NCI-H345 treated with DMSO at 0.1 percent for 48 hours (cell line): ENCODE results near the gene ACSF2.

Source experiments
- DNase-seq: peaks from one replicate; lab custom pipeline; 2025; ENCODE audit not compliant: unreplicated experiment; lab: John Stamatoyannopoulos, UW

ACSF2 gene

DNA sequence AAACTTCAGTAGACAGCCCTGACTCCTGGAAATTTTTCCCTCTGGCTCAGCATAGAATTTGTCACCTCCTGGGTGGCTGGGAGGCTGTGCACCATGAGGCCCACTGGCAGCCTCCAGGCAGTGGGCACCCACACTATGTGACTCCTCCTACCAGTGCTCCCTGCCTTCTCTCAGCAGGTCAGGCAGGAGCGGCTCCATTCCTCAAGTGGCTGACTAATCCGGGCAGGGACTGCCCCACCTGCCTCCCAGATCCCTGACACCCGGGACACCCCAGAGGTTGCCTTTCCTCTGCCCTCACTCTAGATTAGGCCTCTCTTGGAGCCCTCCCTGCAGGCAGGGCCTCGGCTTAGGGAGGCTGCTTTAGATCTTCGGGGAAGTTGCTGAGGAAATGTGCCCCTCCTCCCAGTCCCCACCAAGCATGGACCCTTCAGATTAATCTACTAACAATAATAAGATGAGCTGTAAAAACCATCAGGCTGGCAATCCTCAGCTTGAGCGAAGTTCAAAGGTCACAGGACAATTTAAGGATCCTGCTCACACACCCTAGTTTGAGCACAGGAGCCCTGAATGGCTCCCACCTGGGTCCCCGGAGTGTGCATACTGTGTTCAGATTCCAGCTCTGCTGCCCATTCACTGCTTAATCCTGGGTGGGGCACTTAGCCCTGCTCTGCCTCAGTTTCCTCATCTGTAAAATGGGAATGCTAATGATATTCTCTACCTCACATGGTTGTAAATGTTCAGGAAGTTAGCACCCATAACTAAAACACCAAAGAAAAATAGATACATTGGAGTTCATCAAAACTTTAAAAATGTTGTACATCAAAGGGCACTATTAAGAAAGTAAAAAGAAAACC lies 72.2 kb downstream of the ACSF2 start:
- no peak for DNase-seq

DNA sequence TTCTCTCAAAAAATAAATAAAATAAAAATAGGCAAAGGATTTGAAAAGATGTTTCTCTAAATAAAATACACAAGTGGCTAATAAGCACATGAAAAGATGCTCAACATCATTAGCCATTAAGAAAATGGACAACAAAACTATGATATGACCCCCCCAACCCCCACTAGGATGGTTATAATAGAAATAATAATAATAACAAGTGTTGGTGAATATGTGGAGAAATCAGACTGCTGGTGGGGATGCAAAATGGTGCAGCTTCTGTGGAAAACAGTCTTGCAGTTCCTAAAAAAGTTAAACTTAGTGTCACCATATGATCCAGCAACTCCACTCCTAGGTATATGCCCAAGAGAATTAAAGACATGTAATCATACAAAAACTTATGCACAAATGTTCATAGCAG lies 73.3 kb downstream of the ACSF2 start:
- DNase-seq = no peak

DNA sequence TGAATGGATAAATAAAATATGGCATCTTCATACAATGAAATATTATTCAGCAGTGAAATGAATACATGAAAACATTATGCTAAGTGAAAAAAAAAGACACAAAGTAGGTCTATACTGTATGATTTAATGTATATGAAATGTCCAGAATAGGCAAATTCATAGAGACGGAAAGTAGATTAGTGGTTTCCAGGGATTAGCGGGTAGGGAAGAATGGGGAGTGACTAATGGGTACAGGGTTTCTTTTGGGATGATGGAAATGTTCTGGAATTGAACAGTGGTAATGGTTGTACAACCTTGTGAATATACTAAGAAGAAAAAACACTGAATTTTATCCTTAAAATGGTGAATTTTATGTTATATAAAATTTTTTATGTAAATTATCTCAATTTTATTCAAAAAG lies 73.7 kb downstream of the ACSF2 start:
- no peak for DNase-seq

GRCh38 chr17:50501054-50501453 lies 75.0 kb downstream of the ACSF2 start:
- DNase-seq = no peak

- no peak for DNase-seq
Measured at GRCh38 chr17:50502301-50502990, 76.4 kb downstream of the ACSF2 start.

GRCh38 chr17:50505591-50506130 lies 79.6 kb downstream of the ACSF2 start:
- no peak for DNase-seq

GRCh38 chr17:50506298-50506697 lies 80.3 kb downstream of the ACSF2 start:
- no peak for DNase-seq

DNA sequence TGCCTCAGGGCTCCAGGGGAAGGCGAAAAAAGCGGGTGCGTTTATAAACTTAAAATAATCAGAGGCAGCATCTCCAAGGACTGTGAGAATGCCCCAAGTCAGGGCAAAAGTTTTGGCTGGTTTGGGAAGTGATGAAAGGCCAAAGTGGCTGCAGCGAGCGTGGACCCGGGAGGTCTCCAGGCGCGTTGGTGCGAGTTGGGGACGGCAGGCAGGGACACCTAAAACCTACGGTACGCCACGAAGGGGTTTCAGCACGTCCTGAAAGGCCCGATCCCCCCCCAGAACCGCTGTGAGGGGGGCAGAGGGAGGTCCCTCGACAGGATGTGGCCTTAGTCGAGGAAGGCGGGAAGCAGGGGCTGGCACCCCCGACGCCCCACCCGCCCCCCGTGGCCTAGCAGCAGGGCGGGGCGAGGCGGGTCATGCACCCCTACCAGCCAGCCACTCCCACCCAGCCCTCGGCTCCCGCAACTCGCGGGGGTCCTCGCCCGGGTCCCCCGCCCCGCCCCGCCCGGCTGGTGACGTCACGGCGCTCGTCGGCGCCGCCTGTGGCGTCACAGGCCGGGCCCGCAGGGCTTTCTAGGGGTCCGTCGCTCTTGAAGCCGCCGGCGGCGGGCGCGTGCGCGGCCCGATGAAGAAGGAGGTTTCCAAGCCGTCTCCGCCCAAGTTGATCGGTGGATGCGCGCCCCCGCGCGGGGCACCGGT lies 82.0 kb downstream of the ACSF2 start, which contains the start of gene MYCBPAP:
MYCBPAP (plus strand) TSS at position 569 of the 702 bp plus-strand sequence. CDS start 236 bp downstream, outside the sequence.
- no peak for DNase-seq

GRCh38 chr17:50508573-50509460 lies 82.8 kb downstream of the ACSF2 start:
- DNase-seq = no peak

DNA sequence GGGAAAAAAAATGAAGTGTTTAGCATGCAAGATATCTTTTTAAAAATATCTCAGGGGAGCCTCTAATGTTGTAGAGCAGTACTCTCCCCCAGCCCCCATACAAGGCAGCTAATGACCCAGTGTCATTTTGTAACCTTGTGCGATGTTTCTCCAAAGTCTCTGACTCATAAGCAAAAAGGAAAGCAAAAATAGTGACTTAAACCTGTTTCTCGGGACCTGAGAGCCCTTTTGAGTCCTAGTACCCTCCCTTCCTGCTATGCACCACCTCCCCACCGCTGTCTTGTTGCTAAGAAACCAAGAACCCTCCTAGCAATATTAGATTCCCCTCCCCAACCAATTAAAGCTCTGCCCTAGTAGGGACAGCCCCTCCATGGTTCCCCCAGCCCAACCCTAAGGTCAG lies 85.0 kb downstream of the ACSF2 start:
- no peak for DNase-seq

DNA sequence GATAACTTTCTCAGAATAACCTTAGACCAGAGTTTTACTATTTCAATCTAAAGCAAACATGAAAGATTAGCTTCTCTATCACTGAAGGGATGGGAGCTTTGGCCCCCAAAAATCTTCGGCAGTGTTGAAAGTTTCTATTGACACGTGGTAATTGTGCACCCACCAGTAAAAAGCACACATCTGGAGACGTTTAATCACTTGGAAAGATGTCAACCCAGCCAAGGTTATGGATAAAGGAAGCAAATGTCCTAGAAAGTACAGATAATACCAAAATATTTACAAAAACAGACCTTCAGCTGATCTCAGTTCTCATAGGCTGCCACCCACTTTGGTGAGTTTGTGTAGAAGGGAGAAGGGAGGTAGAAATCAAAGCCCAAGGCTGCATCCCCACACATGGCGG lies 87.5 kb downstream of the ACSF2 start:
- no peak for DNase-seq

- DNase-seq = no peak
Measured at GRCh38 chr17:50514388-50514787, 88.4 kb downstream of the ACSF2 start.

DNA sequence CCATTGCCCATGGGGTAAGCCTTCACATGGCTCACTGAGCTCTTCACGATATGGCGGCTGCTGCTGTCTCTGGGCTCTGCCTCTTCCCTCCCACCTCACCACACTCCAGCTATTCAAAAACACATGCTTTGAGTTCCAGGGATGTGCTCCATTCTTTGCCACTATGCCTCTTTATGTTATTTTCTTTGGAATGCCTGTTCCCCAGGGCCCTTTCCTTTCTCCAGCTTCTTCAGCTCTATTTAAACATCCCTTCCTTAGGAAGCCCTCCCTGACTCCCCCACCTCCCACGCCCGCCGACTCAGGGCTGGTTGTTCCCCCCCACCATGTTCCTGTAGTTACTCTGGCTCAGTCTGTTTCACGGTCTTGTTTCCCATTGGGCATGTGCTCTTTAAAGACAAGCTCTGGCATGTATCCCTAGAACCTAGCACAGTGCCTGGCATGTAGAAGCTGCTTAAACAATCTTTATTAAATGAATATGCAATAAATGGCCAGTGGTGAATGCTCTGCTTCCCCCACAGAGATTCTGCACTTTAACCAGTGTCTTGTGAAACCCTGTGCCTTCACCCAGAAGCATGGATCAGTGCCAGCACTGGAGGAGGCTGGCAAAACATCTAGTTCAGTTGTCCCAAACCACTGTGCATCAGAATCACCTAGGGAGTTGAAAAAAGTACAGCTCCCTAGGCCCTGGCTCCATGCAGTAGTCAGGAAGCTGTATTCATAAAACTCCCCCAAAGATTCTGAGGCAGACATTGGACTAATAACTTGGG lies 89.1 kb downstream of the ACSF2 start:
- no peak for DNase-seq

DNA sequence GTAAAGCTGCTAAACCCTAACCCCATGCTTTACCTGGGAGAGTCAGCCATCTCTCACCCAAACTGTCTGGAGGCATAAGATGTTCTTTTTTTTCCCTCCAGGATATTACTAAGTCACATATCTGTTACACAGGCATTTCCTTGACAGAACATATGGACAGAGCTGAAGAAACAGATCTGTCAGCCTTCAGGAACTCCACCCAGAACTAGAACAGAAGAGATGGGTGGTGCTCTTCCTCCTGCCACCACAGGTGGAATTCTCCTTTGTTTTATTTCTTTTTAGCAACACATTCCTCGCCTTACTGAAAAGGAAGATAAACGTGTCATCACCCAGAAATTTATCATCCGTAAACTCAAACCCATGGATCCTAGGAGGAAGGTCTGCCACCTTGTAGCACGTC lies 91.0 kb downstream of the ACSF2 start:
- DNase-seq = no peak

DNA sequence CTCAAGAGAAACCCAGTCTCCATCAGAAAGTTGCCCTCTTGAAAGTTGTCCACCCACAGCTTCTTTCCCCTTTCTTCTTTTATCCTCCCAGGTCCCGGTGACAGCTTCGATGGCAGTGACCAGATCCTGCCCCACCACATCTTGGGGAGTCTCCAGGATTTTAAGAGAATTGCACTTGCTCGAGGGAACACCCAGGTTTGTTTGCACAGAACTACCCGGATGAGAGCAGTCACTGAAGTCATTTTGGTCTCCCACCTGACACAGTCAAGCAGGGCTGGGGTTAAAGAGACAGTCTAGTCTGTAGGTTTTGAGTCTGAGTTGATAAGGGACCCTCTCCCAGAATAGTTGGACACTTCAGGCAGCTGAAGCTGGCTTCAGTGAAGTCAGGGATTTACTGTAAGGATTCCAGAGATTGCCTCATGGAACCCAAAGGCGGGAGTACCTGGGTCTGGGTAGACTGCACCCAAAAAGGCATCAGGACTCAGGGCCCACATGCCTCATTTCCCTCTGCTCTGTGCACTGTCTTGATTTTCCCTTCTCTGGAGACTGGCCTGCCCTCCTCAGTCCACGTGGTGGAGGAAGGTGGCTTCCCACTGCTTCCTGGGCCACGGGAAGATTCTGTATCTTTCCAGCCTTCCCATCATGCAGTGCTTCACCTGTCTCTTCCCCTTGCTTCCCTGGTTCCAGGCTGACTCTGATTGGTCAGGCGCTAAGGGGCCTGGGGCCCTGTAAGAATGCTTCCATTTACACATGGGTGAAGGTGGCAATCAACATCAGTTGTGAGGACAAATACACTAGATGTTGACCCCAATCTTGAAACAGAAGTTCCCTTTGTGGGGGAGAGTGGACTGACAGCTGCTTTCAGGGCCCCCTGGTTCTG lies 91.7 kb downstream of the ACSF2 start:
- no peak for DNase-seq

DNA sequence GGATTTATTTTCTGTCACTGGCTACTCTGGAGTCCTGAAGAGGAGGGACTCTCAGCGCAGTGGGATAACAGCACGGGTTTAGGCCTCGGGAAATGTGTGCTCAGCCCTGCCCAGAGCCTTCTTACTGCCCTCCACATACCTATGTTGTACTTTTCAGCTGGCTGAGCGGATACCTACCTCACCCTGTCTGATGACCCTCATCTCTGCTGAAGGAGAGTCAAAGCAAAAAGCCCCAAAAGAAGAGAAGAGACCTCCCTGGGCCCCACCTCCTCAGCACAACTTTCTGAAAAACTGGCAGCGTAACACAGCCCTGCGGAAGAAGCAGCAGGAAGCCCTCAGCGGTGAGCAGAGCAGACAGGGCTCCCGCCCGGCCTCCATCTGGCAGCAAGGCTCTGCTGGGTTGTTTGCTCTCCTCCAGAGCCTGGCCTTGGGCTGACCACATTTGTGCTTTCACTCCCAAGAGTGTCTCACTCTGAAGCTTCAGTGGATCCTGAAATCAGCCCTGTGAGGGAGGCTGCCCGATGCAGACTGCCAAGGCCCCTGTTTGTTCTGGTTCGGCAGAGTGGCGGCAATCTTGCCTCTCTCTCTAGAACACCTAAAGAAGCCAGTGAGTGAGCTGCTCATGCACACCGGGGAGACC lies 92.5 kb downstream of the ACSF2 start:
- no peak for DNase-seq

- no peak for DNase-seq
Measured at GRCh38 chr17:50519141-50519834, 93.3 kb downstream of the ACSF2 start.

DNA sequence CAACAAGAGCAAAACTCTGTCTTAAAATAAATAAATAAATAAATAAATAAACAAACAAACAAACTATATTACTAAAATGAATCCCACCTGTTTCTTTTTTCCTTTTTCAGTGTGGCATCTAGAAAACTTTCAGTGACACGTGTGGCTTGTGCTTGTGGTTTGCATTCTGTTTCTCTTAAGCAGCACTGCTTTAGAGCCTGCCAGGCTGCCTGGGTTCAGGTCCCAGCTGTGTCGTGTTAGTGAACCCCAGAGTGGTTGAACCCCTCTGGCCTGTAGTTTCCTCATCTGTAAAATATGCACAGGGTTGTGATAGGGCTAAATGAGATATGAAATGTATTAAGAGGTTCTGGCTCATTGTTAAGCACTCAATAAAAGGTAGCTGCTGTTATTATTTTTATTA lies 94.5 kb downstream of the ACSF2 start:
- DNase-seq = no peak
